Left renal cortex interstitium (tissue), 4 donors: ENCODE results near the gene LMAN1. TPM values are rescaled to one million over a fixed set of nuclear protein-coding genes. Genes with fewer than 3 reads are reported as not detected.

ENCODE experiments used
- DNase-seq, 4 donors: peaks; one replicate each; pipeline ENCODE4 v3.0.0-alpha.2; 2013; ENCODE audit warnings: low read depth in 4 of 4, low spot score in 2 of 4, missing footprints in 1 of 4
- polyA plus RNA-seq, 4 donors: library from polyadenylated mRNA; unstranded; fragments of 120-200 nt; gene quantifications; one replicate each; pipeline ENCODE4 v1.2.1, GENCODE V29; 2013; ENCODE audit not compliant: insufficient read length in 4 of 4

The LMAN1 gene
- polyA plus RNA-seq, 4 donors: 99.3 to 128 (median 108) TPM

DNA sequence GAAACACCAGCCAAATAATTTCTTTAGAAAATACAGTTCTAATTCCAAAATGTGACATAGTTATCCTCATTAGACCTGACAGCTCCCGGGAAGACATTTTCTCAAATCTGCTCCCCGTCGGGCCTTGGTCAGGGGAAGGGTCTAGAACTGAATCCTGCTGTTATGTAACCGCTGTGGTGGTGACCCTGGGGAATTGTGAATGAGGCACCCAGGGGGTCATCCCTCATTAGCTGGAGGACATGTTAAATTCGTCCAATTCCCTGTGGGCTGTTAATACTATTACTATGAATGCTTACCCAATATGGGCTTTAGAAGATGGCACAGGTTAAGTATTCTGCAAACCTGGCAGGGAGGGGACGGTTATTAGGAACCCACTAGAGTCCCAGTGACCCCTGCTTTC lies 52.4 kb downstream of the LMAN1 start:
- DNase-seq: no peak

DNA sequence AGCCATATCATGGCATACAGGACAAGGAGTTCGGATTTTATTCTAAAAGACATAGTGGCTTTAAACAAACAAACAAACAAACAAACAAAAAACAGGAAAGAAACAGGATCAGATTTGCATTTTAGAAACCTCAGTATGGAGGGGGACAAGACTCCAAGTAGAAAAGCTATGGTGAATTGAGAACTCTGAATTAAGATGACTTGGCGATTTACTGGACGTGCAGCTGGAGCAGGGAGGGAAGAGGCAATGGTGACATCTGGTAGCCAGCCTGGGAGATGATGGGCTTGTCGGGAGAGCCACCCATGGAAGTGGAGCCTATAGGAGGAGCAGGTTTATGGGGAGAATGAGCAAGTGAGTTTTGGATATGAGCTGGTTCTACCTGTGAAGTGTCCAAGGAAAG lies 53.8 kb downstream of the LMAN1 start:
- no peak for DNase-seq

DNA sequence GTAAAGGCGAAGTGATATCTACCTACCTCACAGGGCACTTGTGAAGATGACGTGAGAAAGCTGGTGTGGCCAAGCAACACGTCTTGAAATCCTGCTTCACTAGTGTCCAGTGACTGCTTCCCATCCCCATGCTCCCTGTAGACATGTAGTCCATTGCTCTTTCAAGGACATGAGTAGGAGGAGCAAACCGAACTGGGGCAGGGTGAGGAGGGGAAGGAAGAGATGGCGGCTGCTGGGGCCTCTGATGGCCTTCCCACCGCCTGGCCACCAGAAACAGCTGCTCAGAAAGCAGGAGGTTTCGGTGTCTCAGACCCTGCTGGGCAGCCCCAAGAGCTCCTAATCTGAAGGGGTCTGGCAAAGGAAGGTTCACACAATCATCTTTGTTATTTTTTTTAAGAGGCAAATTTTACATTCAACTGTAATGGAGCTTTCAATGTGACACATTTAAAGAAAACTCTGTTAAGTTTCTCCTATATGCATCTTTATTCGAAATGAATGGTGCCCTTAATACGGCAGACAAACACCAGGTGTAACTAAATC lies 55.3 kb downstream of the LMAN1 start:
- DNase-seq: no peak

DNA sequence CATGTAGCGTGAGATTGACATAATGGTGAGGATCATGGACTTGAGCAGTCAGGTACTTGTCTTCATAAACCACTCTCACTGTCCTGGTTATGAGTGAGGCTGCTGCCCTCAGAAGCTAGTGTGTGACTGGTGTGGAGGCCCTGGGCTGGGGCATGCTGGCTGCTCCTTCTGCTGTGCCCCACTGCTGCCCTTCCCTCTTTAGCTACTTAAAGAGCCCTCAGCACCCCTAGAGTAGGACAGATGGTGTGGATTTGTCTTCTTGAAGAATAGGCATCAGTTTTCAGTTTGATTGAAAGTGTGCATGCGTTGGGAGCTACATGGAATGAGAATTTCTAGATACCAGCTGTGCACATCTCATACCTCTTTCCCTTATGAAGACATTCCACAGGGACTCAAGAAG lies 56.1 kb downstream of the LMAN1 start:
- no peak for DNase-seq

GRCh38 chr18:59301929-59302328 lies 57.1 kb downstream of the LMAN1 start:
- no peak for DNase-seq

- no peak for DNase-seq
These were observed 58.3 kb downstream of the LMAN1 start for GRCh38 chr18:59300676-59301285.

GRCh38 chr18:59298871-59299270 lies 60.2 kb downstream of the LMAN1 start:
- DNase-seq: no peak

- DNase-seq: no peak
These were observed 65.7 kb downstream of the LMAN1 start for GRCh38 chr18:59293317-59293716.

- DNase-seq: no peak
These were observed 72.7 kb downstream of the LMAN1 start for GRCh38 chr18:59286341-59286740.

DNA sequence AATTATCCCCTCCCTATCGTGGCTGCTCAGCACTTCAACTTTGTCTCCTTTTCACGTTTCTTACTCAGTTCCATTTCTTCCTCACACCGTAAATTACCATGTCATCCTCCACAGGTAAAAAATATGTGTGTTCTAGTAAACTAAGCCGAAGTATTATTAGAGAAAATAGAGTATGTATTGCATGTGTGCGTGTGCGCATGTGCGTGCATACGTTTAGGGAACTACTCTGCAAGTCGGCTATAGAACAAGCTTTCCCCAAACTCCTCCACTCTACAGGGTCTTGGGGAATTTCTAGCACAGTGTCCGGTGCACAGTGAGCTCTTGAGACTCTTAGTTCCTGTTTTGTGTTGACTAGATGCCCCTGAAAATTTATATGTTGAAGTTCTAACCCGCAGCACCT lies 76.7 kb downstream of the LMAN1 start:
- DNase-seq: no peak

DNA sequence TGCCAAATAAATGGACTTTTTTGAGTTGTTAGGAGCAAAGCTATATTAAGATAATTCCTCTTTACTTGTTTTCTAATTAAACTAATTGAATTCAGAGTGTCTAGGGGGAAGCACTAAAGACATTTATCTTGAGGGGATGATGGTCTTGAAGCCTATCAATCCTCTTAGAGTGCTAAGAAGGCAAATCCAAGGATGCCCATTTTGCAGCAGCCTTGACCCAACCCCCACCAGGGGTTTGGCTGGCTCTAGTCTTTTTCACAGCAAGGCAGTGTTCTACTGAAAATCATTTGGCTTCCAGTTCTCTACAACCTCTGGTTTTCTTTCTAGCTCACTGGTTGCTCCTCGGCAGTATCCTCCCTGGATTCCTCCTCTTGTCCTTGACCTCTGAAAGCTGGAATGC lies 79.3 kb downstream of the LMAN1 start:
- no peak for DNase-seq

GRCh38 chr18:59279193-59279592 lies 79.9 kb downstream of the LMAN1 start:
- DNase-seq: no peak

GRCh38 chr18:59278793-59279192 lies 80.3 kb downstream of the LMAN1 start:
- DNase-seq: no peak

Other genes with a start within 250 kb of the LMAN1 start
- 10 to 100 TPM; 59.3 to 84.1 (median 72.4) TPM for gene SEC11C, start 219.4 kb downstream of the LMAN1 start, polyA plus RNA-seq
- 1 to 10 TPM in 3 of 4 donors, under 1 TPM in 1; 0.55 to 3.3 (median 1.7) TPM for gene GRP, start 139.1 kb downstream of the LMAN1 start, polyA plus RNA-seq
- gene RAX, start 85.8 kb downstream of the LMAN1 start, polyA plus RNA-seq: not detected
- gene CPLX4, start 40.6 kb downstream of the LMAN1 start, polyA plus RNA-seq: under 1 TPM; 0.13 to 0.24 (median 0.17) TPM